ENCODE data around the gene CTSZ. TPM values are rescaled to one million over a fixed set of nuclear protein-coding genes. Genes with fewer than 3 reads are reported as not detected.

The CTSZ gene
- total and polyA plus RNA-seq, 10 of the 15 experiments (the other 5 are each of a cell fraction or from before 2014, with no cell fraction given), result 6.0 to 301 (median 154) TPM

DNA sequence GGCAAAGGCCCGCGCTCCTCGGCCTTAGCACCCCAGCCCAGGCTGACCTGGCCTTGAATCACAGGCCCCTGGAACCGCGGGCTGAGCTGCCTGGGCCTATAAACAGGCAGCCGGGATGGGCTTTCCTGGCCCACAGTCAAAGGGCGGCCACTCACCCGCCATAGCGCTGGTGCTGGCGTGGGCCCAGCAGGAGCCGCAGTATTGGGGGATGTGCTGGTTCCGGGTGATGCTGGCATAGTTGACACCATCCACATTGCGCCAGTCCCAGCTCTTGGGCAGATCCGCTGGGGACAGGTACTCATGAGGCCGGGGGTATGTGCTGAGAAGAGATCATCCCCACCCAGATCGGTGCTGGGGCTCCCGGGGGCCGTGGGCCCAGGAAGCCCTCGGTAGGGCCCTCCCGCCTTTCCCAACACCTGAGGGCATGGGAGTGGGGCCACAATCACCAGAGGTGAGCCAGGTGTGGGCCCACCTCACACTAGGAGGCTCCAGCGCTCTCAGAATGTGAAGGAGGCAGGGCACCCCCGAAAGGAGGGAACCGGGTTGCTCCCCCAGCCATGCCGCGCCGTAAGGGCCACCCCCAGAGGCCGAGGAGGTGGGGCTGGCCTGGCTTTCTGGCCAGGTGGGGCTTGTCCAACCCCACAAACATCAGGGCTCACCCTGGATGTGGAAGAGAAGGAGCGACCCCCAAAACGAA, 739 bp downstream of the CTSZ start (continued):
- no peak for TF ChIP-seq NFXL1 (IDR thresholded peaks at IDR 0.05; ENCODE audit: borderline replicate concordance)
- peak; percentile 85 for TF ChIP-seq POLR2AphosphoS5 (IDR thresholded peaks at IDR 0.05; ENCODE audit: low read length)
- TF ChIP-seq NFYB (IDR thresholded peaks at IDR 0.05; ENCODE audit: insufficient read depth, low read depth, low read length), result no peak
- no peak for TF ChIP-seq TBL1XR1 (IDR thresholded peaks at IDR 0.05; ENCODE audit: low read depth, low read length)
- TF ChIP-seq, protein P1, sequence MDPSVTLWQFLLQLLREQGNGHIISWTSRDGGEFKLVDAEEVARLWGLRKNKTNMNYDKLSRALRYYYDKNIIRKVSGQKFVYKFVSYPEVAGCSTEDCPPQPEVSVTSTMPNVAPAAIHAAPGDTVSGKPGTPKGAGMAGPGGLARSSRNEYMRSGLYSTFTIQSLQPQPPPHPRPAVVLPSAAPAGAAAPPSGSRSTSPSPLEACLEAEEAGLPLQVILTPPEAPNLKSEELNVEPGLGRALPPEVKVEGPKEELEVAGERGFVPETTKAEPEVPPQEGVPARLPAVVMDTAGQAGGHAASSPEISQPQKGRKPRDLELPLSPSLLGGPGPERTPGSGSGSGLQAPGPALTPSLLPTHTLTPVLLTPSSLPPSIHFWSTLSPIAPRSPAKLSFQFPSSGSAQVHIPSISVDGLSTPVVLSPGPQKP (IDR thresholded peaks at IDR 0.05; ENCODE audit: low read depth, low read length), result no peak
- no peak; the same call in 1 of the 2 replicates for TF ChIP-seq TAF1 (IDR thresholded peaks at IDR 0.05; ENCODE audit: borderline replicate concordance, low read depth, low read length)
- no peak for TF ChIP-seq HDAC2 (IDR thresholded peaks at IDR 0.05)
- TF ChIP-seq, protein P2, sequence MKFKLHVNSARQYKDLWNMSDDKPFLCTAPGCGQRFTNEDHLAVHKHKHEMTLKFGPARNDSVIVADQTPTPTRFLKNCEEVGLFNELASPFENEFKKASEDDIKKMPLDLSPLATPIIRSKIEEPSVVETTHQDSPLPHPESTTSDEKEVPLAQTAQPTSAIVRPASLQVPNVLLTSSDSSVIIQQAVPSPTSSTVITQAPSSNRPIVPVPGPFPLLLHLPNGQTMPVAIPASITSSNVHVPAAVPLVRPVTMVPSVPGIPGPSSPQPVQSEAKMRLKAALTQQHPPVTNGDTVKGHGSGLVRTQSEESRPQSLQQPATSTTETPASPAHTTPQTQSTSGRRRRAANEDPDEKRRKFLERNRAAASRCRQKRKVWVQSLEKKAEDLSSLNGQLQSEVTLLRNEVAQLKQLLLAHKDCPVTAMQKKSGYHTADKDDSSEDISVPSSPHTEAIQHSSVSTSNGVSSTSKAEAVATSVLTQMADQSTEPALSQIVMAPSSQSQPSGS (IDR thresholded peaks at IDR 0.05; ENCODE audit: low read length), result no peak
- no peak for TF ChIP-seq CEBPB (IDR thresholded peaks at IDR 0.05; ENCODE audit: borderline replicate concordance in 1 of 2, low read depth in 2 of 2, low read length in 2 of 2)
- TF ChIP-seq, protein P3, sequence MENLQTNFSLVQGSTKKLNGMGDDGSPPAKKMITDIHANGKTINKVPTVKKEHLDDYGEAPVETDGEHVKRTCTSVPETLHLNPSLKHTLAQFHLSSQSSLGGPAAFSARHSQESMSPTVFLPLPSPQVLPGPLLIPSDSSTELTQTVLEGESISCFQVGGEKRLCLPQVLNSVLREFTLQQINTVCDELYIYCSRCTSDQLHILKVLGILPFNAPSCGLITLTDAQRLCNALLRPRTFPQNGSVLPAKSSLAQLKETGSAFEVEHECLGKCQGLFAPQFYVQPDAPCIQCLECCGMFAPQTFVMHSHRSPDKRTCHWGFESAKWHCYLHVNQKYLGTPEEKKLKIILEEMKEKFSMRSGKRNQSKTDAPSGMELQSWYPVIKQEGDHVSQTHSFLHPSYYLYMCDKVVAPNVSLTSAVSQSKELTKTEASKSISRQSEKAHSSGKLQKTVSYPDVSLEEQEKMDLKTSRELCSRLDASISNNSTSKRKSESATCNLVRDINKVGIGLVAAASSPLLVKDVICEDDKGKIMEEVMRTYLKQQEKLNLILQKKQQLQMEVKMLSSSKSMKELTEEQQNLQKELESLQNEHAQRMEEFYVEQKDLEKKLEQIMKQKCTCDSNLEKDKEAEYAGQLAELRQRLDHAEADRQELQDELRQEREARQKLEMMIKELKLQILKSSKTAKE (IDR thresholded peaks at IDR 0.05; ENCODE audit: low read depth, poor library complexity, severe bottlenecking), result no peak
- TF ChIP-seq HDGF (IDR thresholded peaks at IDR 0.05), result no peak
- TF ChIP-seq, protein P4, sequence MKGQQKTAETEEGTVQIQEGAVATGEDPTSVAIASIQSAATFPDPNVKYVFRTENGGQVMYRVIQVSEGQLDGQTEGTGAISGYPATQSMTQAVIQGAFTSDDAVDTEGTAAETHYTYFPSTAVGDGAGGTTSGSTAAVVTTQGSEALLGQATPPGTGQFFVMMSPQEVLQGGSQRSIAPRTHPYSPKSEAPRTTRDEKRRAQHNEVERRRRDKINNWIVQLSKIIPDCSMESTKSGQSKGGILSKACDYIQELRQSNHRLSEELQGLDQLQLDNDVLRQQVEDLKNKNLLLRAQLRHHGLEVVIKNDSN (IDR thresholded peaks at IDR 0.05; ENCODE audit: borderline replicate concordance, extremely low read length, insufficient read depth, low read depth, low read length), result no peak
- TF ChIP-seq HCFC1 (IDR thresholded peaks at IDR 0.05; ENCODE audit: low read length), result no peak
- no peak for TF ChIP-seq NBN (IDR thresholded peaks at IDR 0.05)
- peak; percentile 21; the same call in 1 of the 2 replicates for TF ChIP-seq CBFB (IDR thresholded peaks at IDR 0.05; ENCODE audit: low read depth)
- no peak for TF ChIP-seq RCOR1 (conservative IDR thresholded peaks at IDR 0.05; ENCODE audit: low read depth, low read length)
- TF ChIP-seq, protein P5, sequence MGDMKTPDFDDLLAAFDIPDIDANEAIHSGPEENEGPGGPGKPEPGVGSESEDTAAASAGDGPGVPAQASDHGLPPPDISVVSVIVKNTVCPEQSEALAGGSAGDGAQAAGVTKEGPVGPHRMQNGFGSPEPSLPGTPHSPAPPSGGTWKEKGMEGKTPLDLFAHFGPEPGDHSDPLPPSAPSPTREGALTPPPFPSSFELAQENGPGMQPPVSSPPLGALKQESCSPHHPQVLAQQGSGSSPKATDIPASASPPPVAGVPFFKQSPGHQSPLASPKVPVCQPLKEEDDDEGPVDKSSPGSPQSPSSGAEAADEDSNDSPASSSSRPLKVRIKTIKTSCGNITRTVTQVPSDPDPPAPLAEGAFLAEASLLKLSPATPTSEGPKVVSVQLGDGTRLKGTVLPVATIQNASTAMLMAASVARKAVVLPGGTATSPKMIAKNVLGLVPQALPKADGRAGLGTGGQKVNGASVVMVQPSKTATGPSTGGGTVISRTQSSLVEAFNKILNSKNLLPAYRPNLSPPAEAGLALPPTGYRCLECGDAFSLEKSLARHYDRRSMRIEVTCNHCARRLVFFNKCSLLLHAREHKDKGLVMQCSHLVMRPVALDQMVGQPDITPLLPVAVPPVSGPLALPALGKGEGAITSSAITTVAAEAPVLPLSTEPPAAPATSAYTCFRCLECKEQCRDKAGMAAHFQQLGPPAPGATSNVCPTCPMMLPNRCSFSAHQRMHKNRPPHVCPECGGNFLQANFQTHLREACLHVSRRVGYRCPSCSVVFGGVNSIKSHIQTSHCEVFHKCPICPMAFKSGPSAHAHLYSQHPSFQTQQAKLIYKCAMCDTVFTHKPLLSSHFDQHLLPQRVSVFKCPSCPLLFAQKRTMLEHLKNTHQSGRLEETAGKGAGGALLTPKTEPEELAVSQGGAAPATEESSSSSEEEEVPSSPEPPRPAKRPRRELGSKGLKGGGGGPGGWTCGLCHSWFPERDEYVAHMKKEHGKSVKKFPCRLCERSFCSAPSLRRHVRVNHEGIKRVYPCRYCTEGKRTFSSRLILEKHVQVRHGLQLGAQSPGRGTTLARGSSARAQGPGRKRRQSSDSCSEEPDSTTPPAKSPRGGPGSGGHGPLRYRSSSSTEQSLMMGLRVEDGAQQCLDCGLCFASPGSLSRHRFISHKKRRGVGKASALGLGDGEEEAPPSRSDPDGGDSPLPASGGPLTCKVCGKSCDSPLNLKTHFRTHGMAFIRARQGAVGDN (IDR thresholded peaks at IDR 0.05), result 0 out of 2 replicates have a peak, but pooled peaks have one; percentile 10
- no peak for TF ChIP-seq BACH1 (IDR thresholded peaks at IDR 0.05; ENCODE audit: borderline replicate concordance)
- no peak for TF ChIP-seq ZSCAN29 (IDR thresholded peaks at IDR 0.05)
- no peak for TF ChIP-seq SUPT20H (IDR thresholded peaks at IDR 0.05; ENCODE audit: borderline replicate concordance, control insufficient read depth, low read depth, low read length)
- TF ChIP-seq GABPA (IDR thresholded peaks at IDR 0.05; ENCODE audit: low read depth), result no peak

Measured in GM12878 (cell line).